ENCODE measurements around the gene NKD2. TPM values are rescaled to one million over a fixed set of nuclear protein-coding genes. Genes with fewer than 3 reads are reported as not detected.

NKD2 gene
- polyA plus RNA-seq, 1 donor (not counting 4 experiments of a cell fraction or from before 2014, with no cell fraction given) = not detected

- FAIRE-seq = no peak
- Histone ChIP-seq H3K79me2 (ENCODE audit: control insufficient read depth, insufficient read depth, low read length) (no peaks in the 10 kb centered on the region), H3K36me3 (ENCODE audit: control insufficient read depth in 2 of 2, extremely low read depth in 1 of 2, insufficient read depth in 2 of 2, low read length in 2 of 2) (no peaks in the 10 kb centered on the region), H3K27me3 (ENCODE audit: control insufficient read depth, extremely low read depth, insufficient read depth, low read length) (peaks cover 84% of the 10 kb centered on the region), H3K9me3 (ENCODE audit: control insufficient read depth, low read depth, low read length) (no peaks in the 10 kb centered on the region), H3K4me2 (ENCODE audit: control insufficient read depth, extremely low read depth, insufficient read depth, low read depth, low read length) (no peak overlapping the region), H3K4me3 (ENCODE audit: control insufficient read depth in 2 of 3, extremely low read depth in 1 of 3, insufficient read depth in 2 of 3, low read depth in 1 of 3, low read length in 3 of 3) (no peak overlapping the region), H3K4me1 (ENCODE audit: control insufficient read depth, extremely low read depth, insufficient read depth, low read length) (peaks cover 17% of the 10 kb centered on the region), H3K9ac (ENCODE audit: control insufficient read depth, extremely low read depth, insufficient read depth, low read length) (no peak overlapping the region), H4K20me1 (ENCODE audit: control insufficient read depth, extremely low read depth, insufficient read depth, low read length) (peaks cover 8% of the 10 kb centered on the region), H2AFZ (ENCODE audit: control insufficient read depth, low read length) (no peak overlapping the region), H3K9me1 (ENCODE audit: control insufficient read depth, extremely low read depth, insufficient read depth, low read length) (no peaks in the 10 kb centered on the region), H3K27ac (ENCODE audit: control insufficient read depth, insufficient read depth, low read length) (no peak overlapping the region)
- no peak for DNase-seq (ENCODE audit: low read depth, low spot score)
- dilution Hi-C loops (cut with MboI; ENCODE audit: extremely low pct_ligation_motif_present, low sequenced_read_pairs) = no loop called here
- no peak for TF ChIP-seq CTCF (optimal IDR thresholded peaks at IDR 0.05 in 1 of 3, IDR thresholded peaks at IDR 0.05 in 1 of 3, conservative IDR thresholded peaks at IDR 0.05 in 1 of 3; ENCODE audit: extremely low read depth in 1 of 3, insufficient read depth in 2 of 3, low read length in 3 of 3)
Observed at GRCh38 chr5:1002836-1003235, 5.8 kb upstream of the NKD2 start.

GRCh38 chr5:1003296-1003937 lies 5.2 kb upstream of the NKD2 start:
- Histone ChIP-seq H3K27me3 (ENCODE audit: control insufficient read depth, extremely low read depth, insufficient read depth, low read length) (peaks cover 85% of the 10 kb centered on the region), H3K27ac (ENCODE audit: control insufficient read depth, insufficient read depth, low read length) (no peak overlapping the region), H2AFZ (ENCODE audit: control insufficient read depth, low read length) (peak overlapping the region; percentile 74)

More at GRCh38 chr5:1003296-1003937, 5.2 kb upstream of the NKD2 start:
- Histone ChIP-seq H3K36me3 (ENCODE audit: control insufficient read depth in 2 of 2, extremely low read depth in 1 of 2, insufficient read depth in 2 of 2, low read length in 2 of 2) (no peaks in the 10 kb centered on the region), H3K9me1 (ENCODE audit: control insufficient read depth, extremely low read depth, insufficient read depth, low read length) (no peaks in the 10 kb centered on the region), H3K79me2 (ENCODE audit: control insufficient read depth, insufficient read depth, low read length) (no peaks in the 10 kb centered on the region), H3K9ac (ENCODE audit: control insufficient read depth, extremely low read depth, insufficient read depth, low read length) (no peak overlapping the region), H4K20me1 (ENCODE audit: control insufficient read depth, extremely low read depth, insufficient read depth, low read length) (peaks cover 8% of the 10 kb centered on the region), H3K4me3 (ENCODE audit: control insufficient read depth in 2 of 3, extremely low read depth in 1 of 3, insufficient read depth in 2 of 3, low read depth in 1 of 3, low read length in 3 of 3) (peak overlapping the region in 2 of 3 experiments; percentile 35 to 44), H3K4me2 (ENCODE audit: control insufficient read depth, extremely low read depth, insufficient read depth, low read depth, low read length) (peak overlapping the region; percentile 65), H3K9me3 (ENCODE audit: control insufficient read depth, low read depth, low read length) (no peaks in the 10 kb centered on the region), H3K4me1 (ENCODE audit: control insufficient read depth, extremely low read depth, insufficient read depth, low read length) (peaks cover 17% of the 10 kb centered on the region)
- TF ChIP-seq CTCF (optimal IDR thresholded peaks at IDR 0.05 in 1 of 3, IDR thresholded peaks at IDR 0.05 in 1 of 3, conservative IDR thresholded peaks at IDR 0.05 in 1 of 3; ENCODE audit: extremely low read depth in 1 of 3, insufficient read depth in 2 of 3, low read length in 3 of 3) = no peak
- TF ChIP-seq EZH2 (IDR thresholded peaks at IDR 0.05; ENCODE audit: low read length) = no peak
- dilution Hi-C loops (cut with MboI; ENCODE audit: extremely low pct_ligation_motif_present, low sequenced_read_pairs) = no loop called here
- FAIRE-seq (peak; percentile 84), DNase-seq (ENCODE audit: low read depth, low spot score) (peak; percentile 92)
